Kidney tubule cell (primary cell): ENCODE results near the gene NECTIN1.
A peak's percentile ranks its signal among the peaks of the same experiment; 100 is the strongest.

Experiments used
- DNase-seq: peaks from one replicate; pipeline ENCODE4 v3.0.0-alpha.2; 2018; ENCODE audit warnings: low spot score

Gene NECTIN1

DNA sequence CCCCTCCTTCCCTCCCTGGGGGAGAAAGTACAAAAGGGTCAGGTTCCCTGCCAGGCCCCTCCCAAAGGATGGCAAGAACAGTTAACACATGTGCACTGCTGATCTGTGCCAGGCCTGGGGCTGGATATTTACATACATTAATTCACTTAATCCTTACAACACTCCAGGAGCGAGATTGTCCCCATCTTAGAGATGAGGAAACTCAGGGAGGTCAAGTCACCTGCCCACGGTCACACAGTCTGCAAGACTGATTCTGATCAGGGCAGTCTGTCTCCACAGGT, 36.5 kb downstream of the NECTIN1 start:
- no peak for DNase-seq

DNA sequence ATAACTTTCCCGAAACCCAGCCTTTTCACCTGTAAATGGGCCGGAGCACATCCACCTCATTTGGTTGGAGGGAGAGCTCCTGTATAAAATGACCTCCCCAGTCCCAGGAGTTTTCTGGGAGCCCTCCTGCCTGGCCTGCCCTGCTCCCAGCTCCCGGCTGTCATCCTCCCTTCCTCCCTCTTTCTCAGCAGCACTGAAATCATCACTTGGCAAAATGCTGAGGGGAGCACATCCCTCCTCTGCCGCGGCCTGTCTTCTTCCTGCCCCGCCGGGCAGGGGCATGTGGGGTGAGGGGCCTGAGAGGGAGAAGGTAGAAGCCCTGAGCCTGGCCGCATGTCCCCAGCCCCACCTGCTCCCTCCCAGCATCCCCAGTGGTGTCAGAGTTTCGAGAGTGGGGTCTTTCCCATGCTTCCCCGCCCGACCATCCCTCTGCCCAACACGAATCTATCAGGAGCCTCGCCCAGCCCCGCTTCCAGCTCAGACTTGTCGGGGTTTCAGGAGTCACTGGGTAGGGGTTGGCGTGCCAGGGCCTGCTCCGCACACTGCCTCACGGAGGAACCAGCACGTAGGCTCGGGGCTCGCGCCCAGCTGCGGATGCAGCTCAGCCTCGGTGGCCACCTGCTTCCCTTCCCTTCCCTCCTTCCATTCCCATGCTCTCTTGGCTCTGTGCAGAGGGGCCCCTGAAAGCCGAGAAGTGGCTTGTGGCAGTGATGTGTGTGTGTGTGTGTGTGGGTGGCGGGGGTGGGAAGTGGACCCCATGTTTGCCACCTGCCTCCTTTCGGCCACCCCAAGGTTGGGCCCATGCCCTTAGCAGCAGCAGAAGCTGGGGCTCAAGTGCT, 37.1 kb downstream of the NECTIN1 start:
- no peak for DNase-seq

DNA sequence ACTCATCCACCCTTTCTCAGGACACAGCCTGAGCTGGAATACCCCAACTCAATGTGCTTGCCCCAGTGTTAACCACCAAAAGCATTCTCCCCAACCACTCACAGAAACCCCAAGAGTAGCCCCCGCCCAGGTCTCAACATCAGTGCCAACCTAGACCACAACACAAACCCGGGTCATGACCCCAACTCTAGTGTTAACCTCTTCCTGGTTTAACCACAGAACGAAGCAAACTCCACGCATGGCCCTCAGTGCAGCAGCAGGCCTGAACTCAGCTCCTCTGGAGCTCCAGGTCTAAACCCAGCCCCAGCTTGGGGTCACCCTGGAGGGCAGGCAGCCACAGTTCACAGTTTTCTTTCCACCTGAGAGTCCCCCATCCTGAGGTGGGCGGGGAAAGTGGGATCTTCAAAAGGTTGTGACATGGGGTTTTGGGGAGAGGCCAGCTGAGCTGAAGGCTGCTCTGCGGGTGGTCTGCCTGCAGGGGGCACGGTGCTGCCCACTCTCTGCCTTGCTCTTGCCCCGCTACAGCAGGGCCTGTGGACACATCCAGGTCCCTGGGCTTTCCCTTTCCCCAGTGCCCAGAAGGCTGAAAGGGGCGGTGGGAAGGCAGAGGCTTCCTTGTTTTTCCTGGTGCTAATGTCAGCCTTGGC, 37.9 kb downstream of the NECTIN1 start:
- no peak for DNase-seq

DNA sequence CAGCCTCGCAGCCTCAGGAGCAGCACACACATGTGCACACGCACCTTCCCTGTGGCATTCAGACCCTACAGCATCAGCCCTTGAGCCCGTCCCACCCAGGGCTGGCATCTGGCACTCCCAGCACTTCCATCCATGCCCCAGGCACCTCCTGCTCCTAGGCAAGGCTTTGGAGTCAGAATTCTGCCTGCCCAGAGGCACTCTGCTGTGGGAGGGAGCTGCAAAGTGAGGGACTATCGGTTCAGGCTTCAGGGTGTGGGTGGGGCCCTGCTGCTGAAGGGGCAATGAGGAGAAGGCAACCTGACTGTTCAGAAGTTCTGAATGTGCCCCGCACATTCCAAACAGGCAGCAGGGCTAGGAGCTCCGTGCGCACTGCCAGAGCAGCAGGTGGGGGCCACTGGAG, 39.7 kb downstream of the NECTIN1 start:
- no peak for DNase-seq

DNA sequence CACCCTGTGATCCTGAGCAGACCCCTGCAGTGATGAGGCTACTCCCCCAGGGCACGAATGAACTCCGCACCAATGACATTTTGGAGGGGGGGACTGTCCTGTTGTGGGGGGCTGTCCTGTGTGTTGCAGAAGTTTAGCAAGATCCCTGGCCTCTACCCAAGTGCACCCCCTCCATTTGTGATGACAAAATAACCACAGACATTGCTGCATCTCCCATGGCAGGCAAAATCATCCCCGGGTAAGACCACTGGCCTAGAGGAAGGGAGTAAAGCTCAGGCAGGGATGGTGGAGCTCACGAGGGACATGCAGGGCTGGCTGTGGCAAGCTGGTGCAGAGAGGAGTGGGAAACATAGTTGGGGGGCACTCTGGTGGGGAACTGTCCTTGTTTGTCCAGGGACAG, 40.6 kb downstream of the NECTIN1 start:
- DNase-seq = no peak

DNA sequence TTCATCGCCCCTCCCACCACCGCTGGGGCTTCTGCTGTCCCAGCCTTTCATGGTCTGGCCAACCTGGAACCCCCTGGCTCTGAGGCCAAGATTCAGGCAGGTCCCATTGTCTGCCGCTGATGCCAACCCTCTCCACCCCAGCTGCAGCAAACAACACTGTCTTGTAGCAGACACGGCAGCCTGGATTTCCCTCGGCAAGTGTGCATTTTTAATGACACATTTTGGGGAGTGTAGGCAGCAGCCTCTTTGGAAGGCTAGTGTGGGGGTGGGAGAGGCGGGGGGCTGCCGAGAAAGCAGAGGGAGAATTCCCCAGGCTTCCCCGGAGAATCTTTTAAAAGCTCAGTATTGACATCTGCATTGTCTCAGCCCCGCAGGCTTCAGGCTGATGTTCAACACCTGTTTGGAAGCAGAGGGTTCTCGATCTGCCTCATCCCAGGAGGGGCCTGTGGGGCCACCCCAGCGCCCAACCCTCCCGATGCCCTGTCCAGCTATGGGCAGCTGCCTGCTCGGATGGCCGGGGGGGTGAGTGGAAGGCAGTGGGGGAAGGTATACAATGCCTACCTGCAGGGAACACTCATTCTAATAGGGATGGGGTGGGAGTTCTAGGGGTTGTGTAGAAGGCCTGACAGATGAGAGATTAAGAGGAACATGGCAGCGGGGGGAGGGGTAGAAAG, 41.5 kb downstream of the NECTIN1 start:
- DNase-seq = no peak

DNA sequence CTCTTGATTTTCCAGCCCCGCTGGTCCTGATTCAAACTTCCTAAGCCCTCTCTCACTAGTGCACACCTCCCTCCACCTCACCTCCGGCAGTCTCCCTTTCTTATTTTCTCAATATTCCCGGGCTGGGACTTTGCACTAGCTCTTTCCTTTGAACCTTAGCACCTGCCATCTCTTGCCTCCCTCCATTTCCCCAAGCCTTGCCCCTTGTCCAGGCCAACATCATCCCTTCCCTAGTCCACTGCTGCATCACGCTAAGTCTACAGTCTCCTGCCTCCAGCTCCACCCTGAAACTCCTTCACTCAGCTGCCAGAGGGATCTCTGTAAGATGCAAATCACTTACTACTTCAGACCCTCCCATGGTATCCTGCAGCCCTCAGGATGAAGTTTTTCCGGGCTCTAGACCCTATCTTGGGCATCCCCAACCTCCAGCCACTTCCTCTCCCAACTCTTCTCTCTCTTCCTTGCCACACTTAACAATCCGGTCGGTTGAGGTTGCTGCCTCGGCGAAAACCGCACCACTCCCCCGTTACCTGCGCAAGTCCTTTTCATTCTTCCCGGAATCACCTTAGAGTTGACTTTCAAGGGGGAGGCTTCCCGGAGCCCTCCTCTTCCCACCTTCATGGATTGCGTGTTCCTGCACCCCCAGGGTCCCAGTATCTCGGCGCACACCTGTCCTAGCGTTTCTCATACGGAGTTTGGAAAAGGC, 42.7 kb downstream of the NECTIN1 start:
- no peak for DNase-seq

DNA sequence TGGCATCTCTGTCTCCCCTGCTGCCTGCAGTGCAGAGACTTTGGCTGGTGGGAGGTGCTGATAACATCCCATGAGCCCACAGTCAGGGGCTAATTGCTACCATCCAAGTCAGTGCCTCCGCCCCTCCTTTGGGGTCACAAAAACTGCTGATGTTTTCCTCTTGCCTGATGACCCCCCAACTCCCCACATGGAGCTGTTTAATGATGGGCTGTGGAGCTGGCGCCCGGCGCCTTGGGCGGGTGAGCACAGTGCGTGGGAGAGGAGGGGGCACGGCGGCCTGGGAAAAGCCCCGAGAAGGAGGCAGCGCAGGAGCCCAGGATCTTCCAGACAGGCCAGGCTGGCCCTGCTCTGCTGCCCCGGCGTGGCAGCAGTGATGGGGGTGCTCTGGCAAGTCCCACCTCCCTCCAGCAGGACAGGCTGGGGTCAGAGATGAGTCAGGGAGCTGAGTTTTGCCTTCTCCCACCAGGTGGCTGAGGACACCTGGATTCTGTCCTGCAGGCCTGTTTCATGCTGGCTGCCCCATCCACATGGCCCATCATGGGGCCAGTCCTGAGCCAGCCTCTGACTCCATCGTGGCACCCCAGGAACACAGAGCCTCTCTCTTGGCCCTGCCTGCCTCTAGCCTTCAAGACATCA, 43.8 kb downstream of the NECTIN1 start:
- DNase-seq = no peak

DNA sequence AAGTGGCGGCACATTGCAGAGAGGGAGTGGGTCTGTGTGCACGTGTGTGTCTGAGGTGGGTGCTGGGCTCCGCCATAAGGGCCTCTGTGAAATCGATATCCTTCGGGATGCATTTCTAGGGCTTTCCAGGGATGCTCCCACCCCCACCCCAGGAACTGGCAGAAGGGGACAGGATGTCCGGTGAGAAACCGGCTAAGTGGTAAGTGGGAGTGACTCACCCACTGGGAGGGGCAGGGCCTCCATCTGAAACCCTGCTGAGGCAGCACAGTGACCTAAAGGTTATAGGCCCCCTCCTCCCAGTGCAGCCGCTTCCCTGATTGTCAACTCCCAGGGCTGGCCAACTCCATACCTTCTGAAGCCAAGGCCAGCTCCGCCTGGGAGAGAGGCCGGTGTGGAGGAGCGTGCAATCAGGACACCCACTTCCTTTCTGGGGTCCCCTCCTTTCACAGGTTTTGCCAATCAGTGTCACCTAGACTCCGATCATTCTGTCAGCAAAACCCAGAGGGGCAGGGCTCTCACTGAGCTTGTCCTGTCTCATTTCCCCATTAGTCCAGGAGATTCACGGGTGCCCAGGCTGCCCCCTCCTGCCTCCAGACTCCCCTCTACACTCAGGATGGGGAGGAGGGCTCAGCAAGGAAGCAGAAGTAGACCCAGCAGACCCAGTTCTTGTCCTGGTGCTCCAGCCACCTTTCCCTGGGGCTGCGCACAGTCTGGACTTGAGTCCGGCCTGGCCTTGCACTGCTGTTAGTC, 44.5 kb downstream of the NECTIN1 start:
- DNase-seq = peak; percentile 74

DNA sequence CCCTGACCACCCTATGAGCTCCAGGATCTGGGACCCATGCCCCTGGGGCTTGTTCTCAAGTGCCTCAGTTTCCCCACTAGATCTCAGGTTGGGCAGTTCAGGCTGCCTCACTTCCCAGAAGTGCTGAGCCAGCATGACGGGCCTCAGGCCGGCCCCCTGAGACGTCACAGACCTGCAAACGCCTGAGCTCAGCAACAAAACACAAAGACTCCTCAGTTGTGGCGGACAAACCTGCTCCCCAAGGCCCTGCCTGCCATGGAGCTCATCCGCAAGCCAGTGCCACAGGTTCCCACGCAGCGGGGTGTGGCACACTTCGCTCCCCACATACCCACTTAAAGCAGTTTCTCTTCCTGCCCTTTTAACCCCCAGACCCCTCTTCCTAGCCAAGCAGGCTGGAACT, 45.2 kb downstream of the NECTIN1 start:
- no peak for DNase-seq

DNA sequence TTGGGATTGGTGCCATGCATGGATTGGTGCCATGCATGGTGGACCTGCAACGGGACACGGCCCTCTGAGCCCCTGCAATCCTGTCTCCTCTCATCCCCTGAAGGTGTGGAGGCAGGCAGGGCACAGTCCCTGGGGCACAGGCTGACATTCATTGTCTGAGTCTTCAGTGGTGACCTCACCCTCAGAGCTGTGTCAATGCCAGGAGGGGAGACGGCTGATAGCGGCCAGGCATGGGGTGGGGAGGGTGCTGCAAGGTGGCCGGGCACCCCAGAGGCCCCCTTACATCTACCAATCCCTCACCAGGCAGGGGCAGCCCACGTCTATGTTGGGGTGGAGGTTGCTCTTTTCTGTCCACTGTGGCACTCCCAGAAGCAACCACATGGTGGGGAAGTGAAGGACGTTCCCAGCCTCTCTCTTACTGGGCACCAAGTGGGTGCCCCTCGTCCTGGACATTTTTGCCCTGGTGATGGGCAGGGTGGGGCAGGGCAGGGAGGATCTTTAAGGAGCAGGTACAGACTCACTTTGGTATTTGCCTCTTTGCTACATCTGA, 47.6 kb downstream of the NECTIN1 start:
- DNase-seq = no peak

DNA sequence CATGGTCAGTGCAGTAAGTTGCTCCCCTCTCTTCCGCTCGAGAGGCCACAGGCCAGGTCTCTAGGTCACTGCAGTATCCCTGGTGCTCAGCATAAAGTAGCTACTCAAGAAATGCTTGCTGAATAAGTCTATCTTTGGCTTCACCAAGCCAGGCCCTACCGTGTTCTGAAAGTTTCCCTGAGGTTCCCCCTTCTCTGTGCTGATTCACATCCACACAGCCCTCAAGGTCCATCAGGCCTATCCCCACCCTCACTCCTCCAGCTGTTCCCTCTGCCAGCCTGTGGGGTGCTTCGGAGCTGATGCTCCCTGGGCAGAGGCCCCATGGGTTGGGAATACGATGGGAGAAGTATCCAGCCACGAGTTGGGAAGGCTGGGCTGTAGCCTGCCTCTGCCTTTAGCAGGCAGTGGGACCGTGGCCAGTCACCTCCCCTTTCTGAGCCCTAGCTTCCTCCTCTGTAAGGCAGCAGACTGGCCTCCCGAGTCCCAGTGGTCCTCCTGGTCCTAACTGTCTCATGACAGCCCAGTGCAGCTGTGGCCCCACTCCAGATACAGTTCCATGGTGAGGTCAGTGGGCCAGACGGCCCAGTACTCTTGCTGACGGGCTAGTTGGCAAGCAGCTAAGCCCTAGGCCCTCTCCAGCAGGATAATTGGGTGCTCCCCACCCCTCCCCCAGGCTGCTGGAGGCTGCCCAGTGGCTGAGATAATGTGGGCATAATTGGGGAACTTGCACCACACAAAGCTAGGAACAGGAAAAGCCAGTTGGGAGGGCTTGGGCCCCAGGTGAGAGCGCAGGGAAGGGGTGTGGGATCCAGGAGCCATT, 48.2 kb downstream of the NECTIN1 start:
- no peak for DNase-seq

DNA sequence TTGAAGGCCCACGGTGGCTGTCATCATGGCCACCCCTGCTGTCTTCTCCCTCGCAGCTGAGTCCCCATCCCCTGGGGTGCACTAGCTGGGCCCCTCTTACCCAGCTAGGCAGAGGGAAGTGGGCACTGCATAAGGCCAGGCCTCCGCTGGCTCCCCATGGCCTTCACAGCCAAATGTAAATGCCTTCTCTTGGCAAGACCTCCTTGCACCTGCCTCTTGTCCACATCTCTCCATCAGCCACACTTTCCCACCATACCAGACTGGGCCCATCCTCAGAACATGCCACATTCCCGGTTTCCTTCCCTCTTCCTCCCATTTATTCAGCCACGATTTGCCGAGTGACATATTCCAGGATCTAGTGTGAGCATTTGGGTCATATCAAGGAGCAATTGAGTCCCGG, 49.7 kb downstream of the NECTIN1 start:
- DNase-seq = no peak

DNA sequence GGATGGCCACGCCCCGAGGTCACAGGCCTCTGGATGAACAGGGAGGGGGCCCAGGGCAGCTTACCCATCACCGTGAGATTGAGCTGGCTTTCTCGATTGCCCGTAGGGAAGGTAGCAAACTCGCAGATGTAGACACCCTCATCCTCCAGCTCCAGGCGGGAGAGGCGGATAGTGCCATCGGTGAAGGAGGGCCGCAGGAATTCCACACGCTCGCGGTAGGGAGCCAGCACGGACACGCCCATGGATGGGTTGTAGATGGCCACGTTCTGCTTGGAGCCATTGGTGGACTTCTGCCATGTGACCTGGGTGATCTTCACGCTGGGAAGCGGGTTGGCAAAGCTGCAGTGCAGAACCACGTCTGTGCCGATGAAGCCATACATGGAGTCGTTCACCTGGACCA, 50.6 kb downstream of the NECTIN1 start:
- no peak for DNase-seq

DNA sequence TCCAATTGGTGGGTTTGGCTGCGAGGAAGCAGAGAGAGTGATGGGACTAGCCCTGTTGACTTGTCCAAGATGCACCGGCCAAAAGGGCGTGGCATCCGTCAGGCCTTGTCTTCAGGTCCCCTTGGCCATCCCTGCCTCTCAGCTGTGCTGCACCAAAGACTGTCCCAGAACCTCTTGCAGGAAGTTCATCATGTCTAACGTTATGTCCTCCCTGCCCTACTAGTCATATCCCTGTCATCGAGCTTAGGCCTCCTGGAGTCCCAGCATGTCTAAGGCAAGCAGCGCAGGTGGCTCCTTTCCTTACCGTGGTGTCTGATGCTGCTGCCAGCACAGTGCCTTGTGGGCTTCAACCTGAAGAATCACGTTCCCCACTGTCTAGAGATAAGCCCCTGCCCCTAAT, 51.2 kb downstream of the NECTIN1 start:
- no peak for DNase-seq

DNA sequence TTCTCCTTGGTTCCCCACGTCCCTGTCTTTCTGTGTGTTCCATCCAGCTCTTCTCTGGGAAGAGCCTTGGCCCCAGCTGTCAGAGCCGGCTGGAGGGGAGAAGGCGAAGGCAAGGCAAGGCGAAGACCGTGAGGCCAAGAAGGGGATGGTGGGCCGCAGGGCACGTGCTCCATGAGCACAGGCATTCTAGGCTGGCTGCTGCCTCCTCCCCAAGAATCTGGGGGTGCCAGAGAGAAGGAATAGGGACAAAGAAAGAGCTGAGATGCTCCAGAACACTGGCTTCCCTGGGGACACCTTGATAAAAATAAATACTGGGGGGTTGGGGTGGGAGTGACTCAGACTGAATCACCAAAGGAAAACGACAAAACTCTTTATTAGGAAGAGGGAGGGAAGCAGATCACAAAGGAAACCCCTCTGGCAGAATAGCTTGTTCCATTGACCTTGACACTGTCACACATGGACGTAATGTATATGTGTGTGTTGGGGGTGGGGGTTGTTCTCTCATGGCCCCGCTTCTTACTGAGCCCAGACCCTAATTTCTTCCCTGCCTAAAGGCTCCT, 52.5 kb downstream of the NECTIN1 start:
- DNase-seq = peak; percentile 8

DNA sequence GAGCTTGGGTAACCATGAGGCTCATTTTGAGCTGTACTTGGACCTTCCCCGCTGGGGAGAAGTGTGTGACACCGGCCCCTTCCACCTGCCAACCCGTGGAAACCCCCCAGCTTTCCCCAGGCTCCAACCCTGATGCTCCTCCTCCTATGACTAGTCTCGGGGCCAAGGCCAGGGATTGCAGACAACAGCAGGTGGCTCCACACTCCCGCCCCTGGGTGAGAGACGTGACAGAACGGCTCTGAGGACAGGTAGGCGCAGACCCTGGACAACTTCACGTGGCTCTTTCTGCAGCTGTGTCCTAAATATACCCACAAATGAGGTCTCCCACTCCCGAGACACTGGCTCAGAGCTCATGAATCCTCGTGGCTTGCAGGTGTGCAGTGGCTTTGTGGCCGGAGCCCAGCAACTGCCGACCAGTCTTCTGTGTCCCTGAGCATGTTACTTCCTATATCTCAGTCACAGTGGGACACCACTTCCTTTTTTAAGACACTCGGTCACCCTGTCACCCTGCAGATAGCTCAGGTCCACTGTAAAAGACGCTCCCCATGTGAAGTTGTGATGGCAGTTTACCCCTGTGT, 55.2 kb downstream of the NECTIN1 start:
- no peak for DNase-seq

DNA sequence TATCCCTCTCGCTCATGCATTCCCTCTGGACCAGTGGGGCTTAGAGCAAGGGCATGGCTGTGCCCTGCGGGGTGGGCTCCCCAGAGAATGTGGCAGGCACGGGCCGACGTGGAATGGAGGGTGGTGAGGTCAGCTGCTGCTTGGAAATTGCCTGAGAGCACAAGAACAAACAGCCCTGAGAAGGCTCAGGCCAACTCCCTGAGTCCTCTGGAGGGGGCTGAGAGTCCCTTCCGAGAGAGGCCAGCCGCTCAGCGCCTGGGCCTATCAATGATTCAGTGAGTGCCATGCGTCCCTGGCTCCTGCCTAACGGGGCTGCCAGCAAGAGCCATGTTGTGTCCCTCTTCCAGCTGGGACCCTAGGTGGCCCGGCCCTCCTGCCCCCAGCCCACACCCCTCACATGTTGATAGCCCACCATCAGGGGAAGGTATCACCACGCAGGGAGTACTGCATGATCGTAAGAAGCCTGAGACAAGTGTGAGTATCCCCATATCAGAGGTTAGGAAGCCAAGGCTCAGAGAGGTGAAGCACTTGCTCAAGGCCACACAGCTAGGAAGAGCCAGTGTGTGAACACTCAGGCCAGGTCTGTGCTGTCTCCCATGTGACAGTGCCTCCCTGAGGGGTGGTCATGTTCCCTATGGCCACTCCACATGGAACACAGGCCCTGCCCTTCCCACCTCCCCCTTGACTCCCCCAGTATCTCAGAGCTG, 55.8 kb downstream of the NECTIN1 start:
- DNase-seq = no peak

DNA sequence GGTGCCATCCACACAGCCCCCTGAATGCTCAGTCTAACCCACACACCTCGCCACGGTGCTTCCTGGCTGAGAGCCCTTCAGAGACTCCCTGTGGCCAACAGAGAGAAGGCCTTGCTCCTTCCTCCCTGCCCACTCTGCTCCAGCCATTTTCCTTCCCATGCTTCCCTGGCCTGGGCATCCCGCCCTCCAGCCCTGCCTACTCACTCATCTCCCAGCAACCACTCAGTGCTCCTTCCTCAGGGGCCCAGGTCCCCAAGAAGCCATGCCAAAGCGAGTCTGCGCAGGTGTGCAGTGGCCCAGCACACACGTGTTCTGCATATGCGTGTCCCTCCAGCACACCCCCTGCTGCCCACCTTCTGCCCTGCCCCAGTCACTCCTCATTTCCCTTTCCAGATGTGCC, 56.4 kb downstream of the NECTIN1 start:
- no peak for DNase-seq
